Ishikawa (cell line): ENCODE results near the gene RFT1.

Source experiments
- CEBPB ChIP-seq: IDR thresholded peaks from 2 replicates; pipeline ENCODE4 v1.6.1; 2012
- CREB1 ChIP-seq: IDR thresholded peaks from 2 replicates; pipeline ENCODE4 v1.6.1; 2012; ENCODE audit warnings: low read depth
- EGR1 ChIP-seq: IDR thresholded peaks from 2 replicates; pipeline ENCODE4 v1.6.1; 2012
- EP300 ChIP-seq: IDR thresholded peaks from 2 replicates; pipeline ENCODE4 v1.6.1; 2012; ENCODE audit warnings: borderline replicate concordance
- FOXM1 ChIP-seq: IDR thresholded peaks from 2 replicates; pipeline ENCODE4 v1.6.1; 2012; ENCODE audit warnings: low read depth, borderline replicate concordance
- NFIC ChIP-seq: IDR thresholded peaks from 2 replicates; pipeline ENCODE4 v1.6.1; 2012
- RAD21 ChIP-seq: IDR thresholded peaks from 2 replicates; pipeline ENCODE4 v1.6.1; 2012; ENCODE audit warnings: low read depth
- REST ChIP-seq: IDR thresholded peaks from 2 replicates; pipeline ENCODE4 v1.6.1; 2012; ENCODE audit warnings: low read depth, mild to moderate bottlenecking
- TAF1 ChIP-seq: IDR thresholded peaks from 2 replicates; pipeline ENCODE4 v1.6.1; 2012; ENCODE audit warnings: low read depth, mild to moderate bottlenecking
- TCF12 ChIP-seq: IDR thresholded peaks from 2 replicates; pipeline ENCODE4 v1.6.1; 2012; ENCODE audit warnings: low read depth
- TEAD4 ChIP-seq: IDR thresholded peaks from 2 replicates; pipeline ENCODE4 v1.6.1; 2012
- USF1 ChIP-seq: IDR thresholded peaks from 2 replicates; pipeline ENCODE4 v1.6.1; 2012
- YY1 ChIP-seq: IDR thresholded peaks from 2 replicates; pipeline ENCODE4 v1.6.1; 2012; ENCODE audit warnings: low read depth
- ZBTB7A ChIP-seq: IDR thresholded peaks from 2 replicates; pipeline ENCODE4 v1.6.1; 2012; ENCODE audit warnings: low read depth
- TF ChIP-seq, protein P1 (sequence below): IDR thresholded peaks from 2 replicates; pipeline ENCODE4 v1.6.1; 2012

Gene RFT1

DNA sequence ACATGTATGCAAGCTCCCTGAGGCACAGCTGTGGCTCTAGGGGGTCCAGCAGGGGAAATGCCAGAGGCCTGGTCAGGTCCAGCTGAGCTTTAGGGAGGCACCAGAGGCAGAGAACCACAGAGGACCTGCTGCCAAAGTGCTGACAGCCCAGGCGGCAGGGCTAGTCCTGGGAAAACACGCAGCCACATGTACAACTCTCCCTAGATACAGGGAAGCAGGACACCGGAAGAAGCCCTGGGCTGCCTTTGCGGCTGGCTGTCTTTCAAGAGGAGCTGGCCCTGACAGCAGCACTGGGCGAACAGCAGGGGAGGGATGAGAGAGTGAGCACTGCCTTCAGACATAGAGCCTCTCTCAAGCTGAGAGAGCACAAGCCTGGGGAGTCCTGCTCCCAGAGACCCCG is 40.7 kb downstream of the RFT1 start:
- TF ChIP-seq EP300 = no peak
- no peak for TF ChIP-seq ZBTB7A
- TF ChIP-seq, protein P1, sequence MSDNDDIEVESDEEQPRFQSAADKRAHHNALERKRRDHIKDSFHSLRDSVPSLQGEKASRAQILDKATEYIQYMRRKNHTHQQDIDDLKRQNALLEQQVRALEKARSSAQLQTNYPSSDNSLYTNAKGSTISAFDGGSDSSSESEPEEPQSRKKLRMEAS = no peak
- no peak for TF ChIP-seq YY1
- no peak for TF ChIP-seq RAD21
- TF ChIP-seq EGR1 = no peak
- no peak for TF ChIP-seq REST
- no peak for TF ChIP-seq NFIC
- no peak for TF ChIP-seq CEBPB
- no peak for TF ChIP-seq USF1
- TF ChIP-seq TEAD4 = no peak
- no peak for TF ChIP-seq TAF1
- TF ChIP-seq TCF12 = no peak
- no peak for TF ChIP-seq CREB1
- TF ChIP-seq FOXM1 = no peak

DNA sequence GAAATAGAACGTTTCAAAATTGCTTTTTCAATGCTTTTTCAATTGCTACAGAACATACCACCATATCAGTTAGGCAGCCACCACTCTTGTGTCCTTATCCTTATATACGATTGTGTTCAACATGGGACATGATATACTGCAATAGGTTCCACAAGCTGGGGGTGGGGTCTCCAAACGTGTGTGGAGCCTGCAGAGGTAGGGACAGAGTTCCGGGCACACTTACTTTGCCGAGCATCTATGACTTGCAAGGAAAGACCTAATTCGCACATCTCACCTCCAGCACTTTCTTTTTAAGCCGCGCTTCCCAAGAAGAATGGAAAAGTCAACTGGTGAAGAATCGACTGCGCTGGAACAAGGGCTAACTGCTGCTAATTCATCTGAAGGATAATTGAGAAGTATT is 44.8 kb downstream of the RFT1 start:
- TF ChIP-seq RAD21 = no peak
- no peak for TF ChIP-seq TEAD4
- no peak for TF ChIP-seq YY1
- no peak for TF ChIP-seq USF1
- no peak for TF ChIP-seq REST
- no peak for TF ChIP-seq FOXM1
- TF ChIP-seq NFIC = no peak
- TF ChIP-seq TCF12 = no peak
- no peak for TF ChIP-seq TAF1

DNA sequence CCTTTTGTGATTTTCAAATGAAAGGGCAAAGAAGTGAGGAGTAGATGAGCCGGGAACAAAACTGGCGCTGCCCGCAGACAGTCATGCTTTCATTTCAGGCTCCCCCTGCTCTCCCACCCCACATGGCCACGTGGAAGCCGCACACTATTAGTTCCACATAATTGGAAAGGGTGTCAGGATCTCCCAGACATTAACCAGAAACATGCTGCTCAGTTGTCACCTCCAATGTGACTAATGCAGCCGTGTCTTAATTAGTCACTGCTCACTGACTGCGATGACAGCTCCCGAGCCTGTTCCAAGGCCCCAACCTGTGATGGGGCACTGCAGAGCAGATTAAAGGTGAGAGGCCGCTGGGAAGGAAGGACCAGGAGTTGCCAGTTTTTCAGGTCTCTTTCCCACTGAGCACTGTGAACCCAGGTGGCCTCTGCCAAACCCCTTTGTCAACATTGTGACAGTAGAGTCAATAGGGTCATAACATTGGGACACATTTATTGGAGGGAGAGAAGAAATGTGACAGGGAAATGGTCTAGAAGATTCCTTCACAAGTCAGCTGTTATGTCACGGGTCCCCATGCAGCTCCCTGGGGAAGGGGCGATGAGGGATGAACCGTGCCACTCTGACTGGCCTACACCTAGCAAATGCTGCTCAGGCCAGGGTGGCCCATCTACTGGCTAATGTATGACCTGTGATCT is 45.8 kb downstream of the RFT1 start:
- TF ChIP-seq, protein P1 = 0 out of 2 replicates have a peak, but pooled peaks have one; percentile 23
- TF ChIP-seq EP300 (no peak), EGR1 (no peak), TCF12 (0 out of 2 replicates have a peak, but pooled peaks have one; percentile 33), RAD21 (no peak), NFIC (no peak), ZBTB7A (no peak), TEAD4 (no peak), USF1 (no peak)

DNA sequence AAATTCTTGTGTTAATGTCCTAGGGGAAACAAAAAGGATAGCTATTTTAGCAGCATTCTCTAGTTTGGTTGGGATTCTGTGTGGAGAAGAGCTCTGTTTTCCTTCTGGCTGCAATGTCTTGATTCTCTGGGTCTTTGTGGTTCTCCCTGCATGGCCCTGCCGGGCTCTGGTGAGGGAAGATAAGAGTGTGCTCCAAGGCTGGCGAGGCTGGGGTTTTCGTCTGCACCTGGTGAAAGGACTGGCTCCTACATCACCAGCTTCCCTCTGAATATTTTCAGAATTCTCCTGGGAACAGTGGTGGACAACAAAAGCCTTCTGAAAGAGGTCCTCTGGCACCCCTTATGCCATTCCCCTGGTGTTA is 46.3 kb downstream of the RFT1 start:
- TF ChIP-seq, protein P1 = no peak
- no peak for TF ChIP-seq ZBTB7A
- TF ChIP-seq NFIC = no peak
- no peak for TF ChIP-seq TAF1
- TF ChIP-seq USF1 = no peak
- TF ChIP-seq CREB1 = no peak
- TF ChIP-seq FOXM1 = no peak
- no peak for TF ChIP-seq REST
- TF ChIP-seq RAD21 = no peak
- no peak for TF ChIP-seq EP300
- TF ChIP-seq TEAD4 = no peak
- TF ChIP-seq TCF12 = no peak
